GM18511 (cell line): ENCODE results near the gene PRKAG3.
"Not testable (repeated sequence)": the region's sequence is repeated elsewhere in the genome, so short reads cannot be mapped to it uniquely, and the experiment has no call there.

ENCODE experiments used
- ATAC-seq: cut with Tn5 transposase; IDR thresholded peaks from one replicate; pipeline ENCODE4 v1.9.1; 2021; ENCODE audit warnings: mild to moderate bottlenecking, moderate library complexity; ENCODE audit not compliant: unreplicated experiment

PRKAG3 gene

GRCh38 chr2:218863021-218863520, 31.5 kb upstream of the PRKAG3 start:
- no peak for ATAC-seq

- ATAC-seq: no peak
Observed at GRCh38 chr2:218861645-218862318, 30.2 kb upstream of the PRKAG3 start.

- no peak for ATAC-seq
Observed at GRCh38 chr2:218860950-218861381, 29.4 kb upstream of the PRKAG3 start.

GRCh38 chr2:218859988-218860831, 28.6 kb upstream of the PRKAG3 start:
- ATAC-seq: no peak

- no peak for ATAC-seq
Observed at GRCh38 chr2:218859556-218859987, 28.0 kb upstream of the PRKAG3 start, which contains the start of gene WNT6. Gene WNT6 (plus strand): TSS chr2:218859805. CDS start chr2:218860038, 233 bp downstream.

GRCh38 chr2:218858671-218859555, 27.3 kb upstream of the PRKAG3 start:
- ATAC-seq: no peak

- ATAC-seq: no peak
Observed at GRCh38 chr2:218858138-218858445, 26.5 kb upstream of the PRKAG3 start.

GRCh38 chr2:218857371-218858137, 26.0 kb upstream of the PRKAG3 start:
- ATAC-seq: no peak

GRCh38 chr2:218856896-218857243, 25.3 kb upstream of the PRKAG3 start:
- ATAC-seq: no peak

GRCh38 chr2:218856167-218856895, 24.7 kb upstream of the PRKAG3 start:
- ATAC-seq: no peak

GRCh38 chr2:218855305-218856166, 23.9 kb upstream of the PRKAG3 start:
- ATAC-seq: no peak

GRCh38 chr2:218854860-218855259, 23.3 kb upstream of the PRKAG3 start:
- no peak for ATAC-seq

GRCh38 chr2:218853766-218854165, 22.2 kb upstream of the PRKAG3 start:
- no peak for ATAC-seq

- ATAC-seq: no peak
Observed at GRCh38 chr2:218852911-218853667, 21.5 kb upstream of the PRKAG3 start.

- ATAC-seq: no peak
Observed at GRCh38 chr2:218851286-218851685, 19.7 kb upstream of the PRKAG3 start.

GRCh38 chr2:218850796-218851195, 19.2 kb upstream of the PRKAG3 start:
- no peak for ATAC-seq

GRCh38 chr2:218849721-218850120, 18.1 kb upstream of the PRKAG3 start:
- ATAC-seq: no peak

GRCh38 chr2:218846963-218847362, 15.4 kb upstream of the PRKAG3 start:
- not testable (repeated sequence) for ATAC-seq
